Dedifferentiated amniotic fluid mesenchymal stem cell (primary cell): ENCODE measurements around the gene CDH16.
"Not testable (repeated sequence)": the region's sequence is repeated elsewhere in the genome, so short reads cannot be mapped to it uniquely, and the experiment has no call there.

ENCODE experiments used
- DNase-seq: peaks from one replicate; pipeline ENCODE4 v3.0.0-alpha.2; 2016; ENCODE audit errors: extremely low spot score

CDH16 gene

DNA sequence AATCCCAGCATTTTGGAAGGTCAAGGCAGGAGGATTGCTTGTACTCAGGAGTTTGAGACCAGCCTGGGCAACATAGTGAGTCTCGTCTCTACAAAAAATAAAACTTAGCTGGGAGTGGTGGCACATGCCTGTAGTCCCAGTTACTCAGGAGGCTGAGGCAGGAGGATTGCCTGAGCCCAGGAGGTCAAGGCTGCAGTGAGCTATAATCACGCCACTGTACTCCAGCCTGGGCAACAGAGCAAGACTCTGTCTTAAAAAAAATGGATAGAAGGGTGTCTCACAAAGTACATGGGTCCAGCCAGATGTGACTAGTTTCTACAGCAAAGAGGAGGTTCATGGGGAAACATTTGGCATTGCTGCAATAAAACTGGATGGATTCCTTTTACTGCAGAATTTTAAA is 47.3 kb downstream of the CDH16 start:
- not testable (repeated sequence) for DNase-seq

- DNase-seq, result no peak
Observed at GRCh38 chr16:66869424-66869823, 49.3 kb downstream of the CDH16 start.

- no peak for DNase-seq
Observed at GRCh38 chr16:66863707-66864106, 55.0 kb downstream of the CDH16 start.

GRCh38 chr16:66862023-66862520 is 56.6 kb downstream of the CDH16 start:
- no peak for DNase-seq

DNA sequence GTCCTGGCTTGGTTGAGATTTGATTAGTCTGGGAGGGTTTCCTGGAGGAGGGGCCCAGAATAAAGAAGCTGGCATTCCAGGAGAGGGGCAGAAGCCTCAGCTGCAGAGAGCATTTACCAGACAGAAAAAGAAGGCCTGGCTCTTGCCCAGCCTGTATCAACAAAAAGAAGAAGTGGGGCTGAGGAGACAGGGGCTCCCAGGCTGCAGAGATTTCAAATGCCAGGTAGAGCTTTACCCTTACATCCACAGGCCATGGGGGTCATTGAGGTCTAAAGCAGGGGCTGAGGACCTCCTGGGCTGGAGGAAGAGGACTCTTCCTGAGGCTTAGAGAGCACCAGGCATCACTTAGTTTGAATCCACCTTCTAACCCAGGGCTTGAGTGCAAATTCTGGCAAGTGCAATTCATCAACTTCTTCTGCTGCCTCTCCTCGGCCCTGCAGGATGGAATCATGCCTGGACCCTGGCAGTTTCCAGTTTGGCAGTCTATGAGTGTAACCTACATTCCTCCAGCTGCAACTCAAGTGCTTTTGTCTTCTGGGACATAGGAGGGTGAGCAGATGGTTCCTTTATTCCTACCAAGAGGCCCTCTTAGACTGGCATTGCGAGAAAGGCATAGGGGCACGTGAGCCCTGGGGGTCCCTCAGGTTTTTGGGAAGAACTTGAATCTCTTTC is 59.2 kb downstream of the CDH16 start:
- no peak for DNase-seq

DNA sequence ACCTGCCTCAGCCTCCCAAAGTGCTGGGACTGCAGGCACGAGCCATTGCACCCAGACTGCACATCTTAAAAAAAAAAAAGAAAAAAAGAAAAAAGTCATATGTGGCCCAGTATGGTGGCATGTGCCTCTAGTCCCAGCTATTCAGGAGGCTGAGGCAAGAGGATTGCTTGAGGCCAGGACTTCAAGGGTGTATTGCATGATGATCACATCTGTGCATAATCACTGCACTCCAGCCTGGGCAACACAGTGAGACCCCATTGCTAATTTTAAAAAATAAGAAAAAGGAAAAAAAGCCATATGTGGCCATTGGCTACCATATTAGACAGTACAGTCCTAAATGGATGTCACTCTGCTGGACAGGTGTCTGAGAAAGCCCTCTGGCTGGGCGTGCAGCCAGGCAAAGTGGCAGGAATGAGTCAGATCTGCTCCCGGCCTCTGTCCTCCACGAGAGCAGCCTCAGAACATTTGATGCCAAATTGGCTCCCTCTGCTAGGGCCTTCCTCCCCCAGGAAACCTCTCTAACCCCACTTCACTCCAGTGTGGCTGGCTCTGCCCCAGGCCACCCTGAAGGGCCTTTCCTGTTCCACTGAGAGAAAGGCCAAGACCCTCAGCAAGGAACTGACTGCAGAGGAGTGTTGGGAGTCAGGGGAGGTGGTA is 59.8 kb downstream of the CDH16 start:
- DNase-seq, result no peak
